Astrocyte (in vitro differentiated cells and primary cell): ENCODE measurements around the gene TRIO.

Source experiments
- CTCF ChIP-seq: IDR thresholded peaks from 2 replicates; pipeline ENCODE4 v1.5.1; 2011; ENCODE audit warnings: low read depth, mild to moderate bottlenecking, inconsistent platforms, low read length, moderate library complexity; ENCODE audit not compliant: insufficient read depth
- EZH2 ChIP-seq: IDR thresholded peaks from 2 replicates; pipeline ENCODE4 v1.6.1; 2012; ENCODE audit warnings: mild to moderate bottlenecking, low read length, inconsistent platforms; ENCODE audit not compliant: insufficient read depth

- TF ChIP-seq CTCF (no peak), EZH2 (no peak)
Observed at GRCh38 chr5:14120176-14120575, 23.0 kb upstream of the TRIO start.
